Sigmoid colon (tissue), 3 donors: Measurements from ENCODE around the gene MBD2.

ENCODE experiments used
- CTCF ChIP-seq, 4 experiments: fragments of 450-650 bp in 3 of 4; fragments of 200-600 bp in 1 of 4; IDR thresholded peaks; one replicate each; pipeline ENCODE4 v1.5.1; 2016 to 2019; ENCODE audit warnings: antibody characterized with exemption in 4 of 4, mild to moderate bottlenecking in 3 of 4, moderate library complexity in 2 of 4
- POLR2A ChIP-seq, 2 donors: fragments of 450-650 bp; IDR thresholded peaks; one replicate each; pipeline ENCODE4 v1.6.1; 2016; ENCODE audit warnings: antibody characterized with exemption in 2 of 2, mild to moderate bottlenecking in 2 of 2, moderate library complexity in 2 of 2

GRCh38 chr18:54233747-54234146, 9.3 kb upstream of the MBD2 start:
- no peak for TF ChIP-seq POLR2A (IDR thresholded peaks at IDR 0.05)
- TF ChIP-seq CTCF (IDR thresholded peaks at IDR 0.05): no peak
